Skin of body (tissue), 2 donors: Measurements from ENCODE around the gene PCCA. TPM values are rescaled to one million over a fixed set of nuclear protein-coding genes. Genes with fewer than 3 reads are reported as not detected.

Experiments used
- DNase-seq: peaks from one replicate; lab custom pipeline; 2025; lab: John Stamatoyannopoulos, UW
- total RNA-seq: library from RNA; depleted of rRNA; stranded (reverse); fragments of >200 nt; gene quantifications from one replicate; pipeline ENCODE4 v1.2.3, GENCODE V29; 2014

PCCA gene
- total RNA-seq, 1 donor from 2014 or later, result 124 TPM

GRCh38 chr13:100461309-100462030 lies 372.6 kb downstream of the PCCA start:
- no peak for DNase-seq

DNA sequence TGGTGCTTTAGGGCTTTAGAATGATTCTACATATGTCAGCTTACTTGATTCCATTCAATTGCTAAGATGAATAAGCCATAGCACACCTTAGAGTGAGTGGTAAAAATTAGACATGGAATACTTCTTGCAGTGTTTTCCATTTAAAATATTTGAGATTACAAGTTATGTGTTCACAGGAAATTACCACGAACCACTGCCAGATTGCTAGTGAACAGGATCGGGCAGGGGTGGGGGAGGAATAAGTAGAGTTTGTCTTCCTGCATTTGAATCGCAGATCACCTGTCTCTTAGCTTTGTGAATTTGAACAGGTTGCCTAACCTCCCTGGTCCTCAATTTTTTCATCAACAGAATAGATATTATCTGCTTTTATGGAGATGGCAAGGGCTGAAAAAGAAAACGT lies 375.1 kb downstream of the PCCA start:
- DNase-seq, result no peak

DNA sequence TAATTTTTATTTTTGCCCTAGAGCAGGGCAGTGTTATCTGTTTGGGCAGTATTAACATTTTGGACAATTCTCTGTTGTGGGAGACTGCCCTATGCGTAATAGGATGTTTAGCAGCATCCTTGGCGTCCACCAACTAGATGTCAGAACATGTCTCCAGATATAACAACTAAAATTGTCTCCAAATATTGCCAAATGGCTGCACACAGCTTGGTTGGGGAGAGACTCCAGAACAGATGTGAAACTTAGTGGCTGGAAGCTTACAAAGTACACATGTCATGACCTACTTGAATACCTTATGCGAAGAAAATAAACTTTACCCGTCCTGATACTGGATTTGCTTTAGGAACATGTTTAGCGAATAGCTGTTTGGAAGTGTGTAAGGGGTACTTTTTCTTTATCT lies 376.7 kb downstream of the PCCA start:
- no peak for DNase-seq

- no peak for DNase-seq
Measured at GRCh38 chr13:100470866-100471505, 382.1 kb downstream of the PCCA start.

DNA sequence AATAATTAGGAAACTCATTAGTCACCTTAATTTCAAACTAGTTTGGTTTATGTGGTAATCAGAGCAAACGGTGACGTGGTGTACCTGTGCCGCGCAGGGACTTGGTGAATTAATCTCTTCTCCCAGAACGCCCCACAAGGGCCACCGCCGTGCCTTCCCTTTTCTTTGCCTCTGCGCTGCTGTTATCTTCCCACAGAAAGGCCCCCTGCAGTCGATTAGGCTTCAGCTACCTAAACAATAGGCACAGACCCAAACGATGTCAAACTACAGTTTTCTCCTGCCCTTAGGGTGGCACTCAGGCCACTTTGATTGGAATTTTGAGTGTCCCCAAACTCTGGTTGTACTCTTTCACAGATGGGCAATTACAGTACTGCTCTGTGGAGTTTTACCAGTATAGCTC lies 384.2 kb downstream of the PCCA start:
- no peak for DNase-seq

DNA sequence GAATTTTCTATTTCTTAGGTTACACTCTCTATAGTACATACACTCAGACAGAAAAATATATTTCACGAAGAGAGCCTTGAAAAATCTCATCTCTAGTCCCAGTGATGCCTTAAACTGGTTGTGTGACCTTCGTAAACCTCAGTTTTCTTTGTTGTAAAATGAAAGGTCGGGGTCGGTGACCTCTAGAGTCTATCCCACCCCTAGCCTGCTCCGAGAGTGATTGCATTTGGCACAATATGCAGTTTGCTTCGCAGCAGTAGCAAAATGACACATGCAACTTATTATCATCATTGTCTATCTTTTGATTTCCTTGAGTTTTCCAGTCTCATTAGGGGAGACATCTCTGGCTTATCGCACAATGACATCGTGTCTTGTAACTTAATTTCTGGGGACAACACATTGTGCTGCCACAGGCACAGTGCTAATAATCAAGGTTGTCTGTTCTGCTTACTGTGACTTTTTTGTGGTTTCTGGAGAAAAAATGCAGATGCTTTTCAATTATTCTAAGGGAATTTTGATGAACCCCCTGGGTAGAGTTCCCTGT lies 384.7 kb downstream of the PCCA start:
- DNase-seq, result no peak

DNA sequence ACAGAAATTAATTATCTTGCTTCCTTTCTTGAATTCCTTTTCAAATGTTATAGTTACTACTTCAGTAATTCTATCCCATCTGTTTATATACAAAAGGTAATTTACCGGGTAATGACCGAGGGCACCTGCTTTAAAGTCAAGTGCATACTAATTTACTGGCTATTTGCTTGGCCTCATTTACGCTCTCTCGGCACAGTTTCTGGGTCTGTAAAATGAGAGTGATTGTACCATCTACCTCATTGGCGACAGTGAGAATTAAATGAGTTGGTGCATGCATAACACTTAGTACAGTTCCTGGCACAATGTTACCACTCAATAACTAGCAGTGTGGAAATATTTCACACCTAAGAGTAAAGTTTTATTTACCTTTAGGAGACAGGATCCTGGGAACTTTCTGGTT lies 388.1 kb downstream of the PCCA start:
- no peak for DNase-seq

DNA sequence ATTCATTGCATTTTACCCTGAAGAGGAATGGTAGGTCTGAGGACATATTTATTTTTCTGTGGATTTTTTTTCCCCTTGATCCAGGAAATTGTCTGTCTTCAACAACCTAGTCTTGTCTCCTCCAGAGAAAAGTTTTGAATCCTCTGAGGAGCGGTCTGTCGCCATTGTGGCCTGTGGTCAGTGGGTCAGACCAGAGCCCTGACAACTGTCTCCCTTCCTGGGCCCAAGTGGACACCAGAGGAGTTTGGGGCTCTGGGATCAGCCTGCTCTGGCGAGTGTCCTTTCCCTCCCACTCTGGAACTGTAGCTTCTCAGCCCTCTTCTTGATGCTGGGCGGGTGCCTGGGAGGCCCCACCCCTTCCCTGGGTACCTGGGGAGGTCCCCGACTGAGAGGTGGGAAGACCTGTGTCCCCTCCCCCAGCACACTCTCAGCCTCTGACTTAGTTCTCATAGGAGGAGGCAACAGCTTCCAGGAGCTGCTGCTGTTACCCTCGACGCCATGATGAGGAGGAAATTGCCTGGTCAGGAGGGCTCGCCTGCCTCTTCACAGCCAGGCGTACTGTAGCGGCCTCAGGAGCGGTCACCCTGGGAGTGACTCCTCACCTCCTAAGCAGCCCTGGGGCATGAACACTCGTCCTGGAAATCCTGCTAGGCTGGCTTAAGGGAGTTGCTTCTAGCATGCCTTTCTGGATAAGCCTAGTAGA lies 389.4 kb downstream of the PCCA start:
- no peak for DNase-seq

DNA sequence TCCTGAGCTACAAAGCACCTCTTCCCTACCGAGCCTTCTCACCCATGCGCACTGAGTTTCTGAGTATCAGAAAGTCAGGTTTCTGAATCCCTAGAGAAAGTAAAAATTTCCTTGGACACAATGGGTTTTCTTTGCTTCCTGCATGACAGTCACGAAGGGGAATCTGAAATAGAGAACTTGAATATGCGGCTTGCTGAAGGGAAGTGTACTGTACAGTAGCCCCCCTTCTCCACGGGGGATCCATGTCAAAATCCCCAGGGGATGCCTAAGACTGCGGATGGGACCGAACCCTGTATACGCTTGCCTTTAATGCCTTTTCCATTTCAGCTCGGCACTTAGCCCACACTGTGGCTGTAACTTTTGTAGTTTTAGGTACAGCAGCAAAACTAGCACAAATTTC lies 391.8 kb downstream of the PCCA start:
- DNase-seq, result no peak

DNA sequence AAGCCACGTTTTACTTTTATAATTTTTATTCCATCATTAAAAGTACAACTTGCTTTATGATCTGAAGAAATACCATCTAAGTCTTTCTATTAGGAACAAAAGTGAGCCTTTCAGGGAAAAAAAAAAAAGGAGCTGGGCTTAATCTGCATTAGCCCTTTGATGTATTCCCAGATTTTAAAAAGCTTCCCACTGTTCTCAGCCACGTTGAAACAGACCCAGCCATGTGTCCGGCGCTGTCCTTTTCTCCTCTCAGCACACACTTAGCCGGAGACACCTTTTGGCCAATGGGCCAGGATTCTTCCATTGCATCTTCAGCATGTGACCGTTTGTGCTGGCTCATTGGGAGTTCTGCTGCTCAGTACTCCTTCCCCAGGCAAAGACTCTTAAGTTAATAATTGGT lies 394.2 kb downstream of the PCCA start:
- DNase-seq, result no peak

DNA sequence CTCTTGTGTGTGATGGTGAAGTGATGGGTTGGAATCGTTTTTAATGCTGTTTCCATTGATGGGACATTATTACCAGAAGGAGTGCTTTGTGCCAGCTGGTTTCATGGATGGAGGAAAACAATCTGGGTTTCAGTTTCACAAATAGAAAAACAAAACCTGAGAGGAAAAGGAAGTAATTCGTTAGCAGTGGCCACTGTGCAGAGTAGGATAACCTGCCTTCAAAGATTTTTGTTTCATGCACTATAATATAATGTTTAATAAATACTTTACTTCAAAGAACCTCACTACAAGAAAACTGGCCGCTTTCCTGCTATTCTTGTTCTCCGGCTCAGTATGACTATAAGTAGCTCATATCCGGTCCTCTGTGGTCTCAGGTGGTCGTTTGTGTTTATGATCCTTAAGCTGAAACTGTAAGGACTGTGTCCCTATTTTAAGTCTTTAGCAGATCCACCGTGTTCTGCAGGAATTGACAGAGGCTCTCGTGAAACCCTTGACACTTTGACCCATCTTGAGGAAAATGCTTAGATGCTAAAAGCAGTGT lies 395.0 kb downstream of the PCCA start:
- DNase-seq, result no peak

GRCh38 chr13:100484702-100485101 lies 395.8 kb downstream of the PCCA start:
- no peak for DNase-seq

DNA sequence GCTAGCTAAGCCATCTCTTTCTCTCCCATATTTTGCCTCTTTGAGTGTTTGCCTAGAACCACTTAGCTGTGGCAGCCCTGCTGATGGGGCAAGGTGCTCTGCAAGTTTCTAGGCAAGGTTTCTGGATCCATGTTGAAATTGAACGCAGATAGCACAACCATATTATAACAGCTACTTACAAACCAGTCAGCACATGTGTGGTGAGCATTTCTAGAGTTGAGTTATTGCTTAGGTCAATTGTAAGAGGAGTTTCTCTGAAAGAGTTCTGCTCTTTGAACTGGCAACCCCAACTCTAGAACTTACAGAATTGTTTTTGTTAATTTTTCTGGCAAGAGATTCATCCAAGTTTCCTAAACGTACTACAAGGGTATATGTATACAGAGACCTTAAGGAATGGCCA lies 396.4 kb downstream of the PCCA start:
- DNase-seq, result no peak

- DNase-seq, result no peak
Measured at GRCh38 chr13:100490692-100491091, 401.8 kb downstream of the PCCA start.

DNA sequence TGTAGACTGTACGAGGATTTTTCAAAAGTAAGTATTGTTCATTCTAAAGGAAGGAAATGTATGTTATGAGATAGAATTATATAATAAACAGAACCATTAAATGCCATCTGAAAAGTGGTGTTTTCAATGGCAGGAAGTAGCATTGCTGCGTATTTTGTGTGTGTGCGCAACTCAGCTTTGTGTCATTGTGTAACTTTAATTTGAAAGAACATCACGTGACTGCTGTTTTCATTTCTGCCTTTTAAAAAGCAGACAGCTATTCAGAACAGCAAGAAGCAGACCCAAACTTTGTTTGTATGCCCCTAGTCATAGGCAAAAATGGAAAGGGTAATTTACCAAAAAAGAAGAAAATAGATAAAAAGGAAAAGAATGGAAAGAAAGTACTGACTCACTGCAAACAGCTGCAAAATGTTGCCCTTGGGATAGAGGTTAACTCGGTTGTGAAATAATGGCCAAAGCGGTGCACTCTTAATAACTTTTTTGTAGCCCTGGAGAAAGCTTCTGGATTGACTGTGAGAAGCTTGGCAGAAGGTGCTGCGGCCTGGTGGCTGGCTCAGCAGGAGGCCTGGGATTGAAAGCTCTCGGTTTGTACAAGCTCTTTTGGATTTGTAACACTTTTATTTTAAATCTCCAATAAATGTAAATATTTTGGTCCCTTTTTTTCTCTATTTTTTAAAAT lies 402.4 kb downstream of the PCCA start:
- no peak for DNase-seq

DNA sequence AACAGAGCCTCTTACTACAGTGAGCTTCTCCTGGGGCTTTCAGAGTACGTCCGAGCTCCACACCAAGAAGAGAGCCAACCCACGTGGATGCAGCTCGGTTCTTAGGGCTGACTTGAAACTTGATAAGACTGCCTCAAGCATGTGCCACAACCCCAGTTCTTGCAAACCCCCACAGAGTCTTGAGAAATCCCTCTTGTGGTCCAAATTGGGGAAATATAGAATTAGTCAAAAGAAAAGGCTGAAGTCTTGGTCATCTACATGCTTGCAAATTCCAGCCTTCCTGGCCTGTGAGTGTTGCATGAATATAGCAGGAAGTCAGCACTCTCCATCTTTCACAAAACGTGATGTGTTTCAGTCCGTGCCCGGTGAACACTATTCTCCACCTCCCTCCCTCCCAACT lies 404.5 kb downstream of the PCCA start:
- no peak for DNase-seq

- no peak for DNase-seq
Measured at GRCh38 chr13:100495455-100495854, 406.6 kb downstream of the PCCA start.

DNA sequence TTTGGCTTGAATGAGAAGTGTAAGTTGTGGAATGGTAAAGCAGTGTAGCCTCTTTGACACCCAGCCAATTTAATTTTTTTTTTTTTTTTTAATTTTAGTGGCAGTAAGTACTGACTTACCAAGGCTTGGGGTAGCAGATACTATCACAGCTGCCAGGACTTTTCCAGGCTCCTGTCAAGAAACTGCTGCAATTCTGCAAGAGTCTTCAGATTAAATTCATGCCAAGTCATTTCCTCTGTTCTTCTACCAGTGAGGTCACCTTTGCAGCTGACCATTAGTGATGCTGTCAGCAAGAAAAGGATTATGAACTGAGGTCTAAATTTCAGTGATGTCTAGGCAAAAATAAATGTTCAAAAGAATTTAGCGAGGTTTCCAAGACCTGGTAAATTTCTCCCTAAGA lies 408.5 kb downstream of the PCCA start:
- DNase-seq, result no peak

DNA sequence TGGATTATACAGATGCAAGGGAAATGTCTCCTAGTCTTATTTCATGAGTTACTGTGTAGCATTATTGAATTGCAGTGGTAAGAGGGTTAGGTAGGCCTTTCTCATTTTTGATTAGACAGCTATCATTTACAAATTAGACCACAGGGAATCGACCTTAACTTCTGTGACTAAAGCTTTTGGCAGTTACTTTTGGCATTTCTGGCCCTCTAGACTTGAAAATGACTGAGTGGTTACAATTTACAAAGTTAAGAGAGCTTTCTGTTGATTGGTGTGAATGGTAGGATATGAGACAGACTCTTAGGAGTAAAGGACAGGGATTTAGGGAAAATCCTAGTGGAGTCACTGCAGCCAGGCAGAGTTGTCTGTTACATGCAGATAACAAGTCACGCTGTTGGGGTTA lies 413.6 kb downstream of the PCCA start:
- DNase-seq, result no peak

DNA sequence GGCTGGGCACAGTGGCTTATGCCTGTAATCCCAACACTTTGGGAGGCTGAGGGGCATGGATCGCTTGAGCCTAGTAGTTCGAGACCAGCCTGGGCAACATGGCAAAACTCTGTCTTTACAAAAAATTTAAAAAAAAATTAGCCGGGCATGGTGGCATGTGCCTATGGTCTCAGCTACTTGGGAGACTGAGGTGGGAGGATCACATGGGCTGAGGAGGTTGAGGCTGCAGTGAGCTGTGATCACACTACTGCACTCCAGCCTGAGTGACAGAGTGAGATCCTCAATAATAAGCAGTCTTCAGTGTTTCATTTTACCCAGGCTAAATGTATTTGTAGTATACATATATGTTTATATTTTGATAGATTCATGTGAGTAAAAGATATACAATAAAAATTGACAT lies 414.7 kb downstream of the PCCA start:
- no peak for DNase-seq

DNA sequence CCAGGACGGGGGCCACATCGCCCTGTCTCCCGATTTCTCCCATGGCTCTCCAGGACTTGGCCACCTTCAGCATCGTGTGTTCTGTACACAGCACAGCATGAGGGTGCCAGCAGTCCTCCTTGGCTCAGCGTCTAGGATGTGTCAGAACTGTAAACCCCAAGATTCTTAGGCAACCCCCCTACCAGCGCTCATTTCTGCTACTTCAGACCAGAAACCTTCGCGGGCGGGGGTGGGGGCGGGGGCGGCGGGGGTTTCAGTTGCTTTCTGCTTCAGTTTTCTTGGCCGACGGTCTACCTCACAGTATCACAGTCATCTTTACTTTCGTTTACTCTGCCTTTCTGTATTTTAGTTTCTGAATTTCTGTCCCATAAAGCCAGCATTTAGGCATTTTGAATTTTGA lies 417.3 kb downstream of the PCCA start:
- no peak for DNase-seq
